Stomach (tissue), 4 donors: ENCODE measurements around the gene PDZK1IP1.
"Not testable (repeated sequence)": the region's sequence is repeated elsewhere in the genome, so short reads cannot be mapped to it uniquely, and the experiment has no call there.

Experiments used
- EP300 ChIP-seq: sonication (generic); formaldehyde crosslinking; IDR thresholded peaks from one replicate; pipeline ENCODE4 v1.6.1; 2017; ENCODE audit warnings: antibody characterized with exemption
- POLR2A ChIP-seq, 4 donors: fragments of 450-650 bp; IDR thresholded peaks; one replicate each; pipeline ENCODE4 v1.6.1; 2016; ENCODE audit warnings: antibody characterized with exemption in 4 of 4, control low read depth in 2 of 4, mild to moderate bottlenecking in 1 of 4, moderate library complexity in 1 of 4
- POLR2AphosphoS5 ChIP-seq, 3 donors: sonication (generic); formaldehyde crosslinking; IDR thresholded peaks; one replicate each; pipeline ENCODE4 v1.6.1; 2016; ENCODE audit warnings: antibody characterized with exemption in 3 of 3
- TF ChIP-seq, protein P1 (sequence below), 7 experiments: fragments of 450-650 bp in 4 of 7; fragments of 200-600 bp in 3 of 7; sonication (generic) in 3 of 7; IDR thresholded peaks; one replicate each; pipeline ENCODE4 v1.5.1; 2016 to 2019; ENCODE audit warnings: antibody characterized with exemption in 7 of 7, control low read depth in 2 of 7, mild to moderate bottlenecking in 1 of 7

DNA sequence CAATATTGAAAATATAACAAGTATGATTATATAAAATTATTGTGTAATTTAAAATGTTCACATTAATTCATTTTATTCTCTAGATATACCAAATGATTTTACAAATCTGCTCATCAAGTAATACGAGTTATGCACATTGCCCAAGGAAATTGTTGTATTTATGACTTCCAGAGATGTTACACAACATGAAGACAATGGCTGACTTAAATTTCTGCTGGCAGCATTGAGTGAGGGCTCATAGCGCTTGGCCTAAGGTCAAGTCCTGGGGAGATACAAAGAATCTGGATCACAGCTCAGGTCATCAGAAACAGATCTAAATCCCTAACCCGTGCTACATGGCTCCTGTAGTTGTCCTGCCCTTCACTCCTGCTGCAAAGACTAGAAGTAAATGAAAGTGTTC is 49.5 kb downstream of the PDZK1IP1 start:
- TF ChIP-seq, protein P1, sequence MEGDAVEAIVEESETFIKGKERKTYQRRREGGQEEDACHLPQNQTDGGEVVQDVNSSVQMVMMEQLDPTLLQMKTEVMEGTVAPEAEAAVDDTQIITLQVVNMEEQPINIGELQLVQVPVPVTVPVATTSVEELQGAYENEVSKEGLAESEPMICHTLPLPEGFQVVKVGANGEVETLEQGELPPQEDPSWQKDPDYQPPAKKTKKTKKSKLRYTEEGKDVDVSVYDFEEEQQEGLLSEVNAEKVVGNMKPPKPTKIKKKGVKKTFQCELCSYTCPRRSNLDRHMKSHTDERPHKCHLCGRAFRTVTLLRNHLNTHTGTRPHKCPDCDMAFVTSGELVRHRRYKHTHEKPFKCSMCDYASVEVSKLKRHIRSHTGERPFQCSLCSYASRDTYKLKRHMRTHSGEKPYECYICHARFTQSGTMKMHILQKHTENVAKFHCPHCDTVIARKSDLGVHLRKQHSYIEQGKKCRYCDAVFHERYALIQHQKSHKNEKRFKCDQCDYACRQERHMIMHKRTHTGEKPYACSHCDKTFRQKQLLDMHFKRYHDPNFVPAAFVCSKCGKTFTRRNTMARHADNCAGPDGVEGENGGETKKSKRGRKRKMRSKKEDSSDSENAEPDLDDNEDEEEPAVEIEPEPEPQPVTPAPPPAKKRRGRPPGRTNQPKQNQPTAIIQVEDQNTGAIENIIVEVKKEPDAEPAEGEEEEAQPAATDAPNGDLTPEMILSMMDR (IDR thresholded peaks at IDR 0.05): not testable (repeated sequence)
- not testable (repeated sequence) for TF ChIP-seq POLR2A (IDR thresholded peaks at IDR 0.05); POLR2AphosphoS5 (IDR thresholded peaks at IDR 0.05); EP300
